HepG2 (cell line): ENCODE measurements around the gene C11orf24. TPM values are rescaled to one million over a fixed set of nuclear protein-coding genes. Genes with fewer than 3 reads are reported as not detected.

Experiments used
- CBFB ChIP-seq: sonication (generic); formaldehyde crosslinking; IDR thresholded peaks from 2 replicates; pipeline ENCODE4 v1.4.0; 2020; ENCODE audit warnings: missing genetic modification reagents
- HNRNPH1 ChIP-seq: fragments of 200-400 bp; formaldehyde crosslinking; optimal IDR thresholded peaks from 2 replicates; pipeline ENCODE3; 2017; ENCODE audit warnings: mild to moderate bottlenecking, low read depth, low read length
- IRX3 ChIP-seq: sonication (generic); formaldehyde crosslinking; IDR thresholded peaks from 2 replicates; pipeline ENCODE4 v1.8.1; 2023; ENCODE audit warnings: mild to moderate bottlenecking, low read depth, missing genetic modification reagents, borderline replicate concordance
- KDM2A ChIP-seq: sonication (generic); formaldehyde crosslinking; IDR thresholded peaks from 2 replicates; pipeline ENCODE4 v1.4.0; 2020; ENCODE audit warnings: low read depth, missing genetic modification reagents, borderline replicate concordance
- MIXL1 ChIP-seq: IDR thresholded peaks from 2 replicates; pipeline ENCODE4 v1.6.1; 2016
- NFRKB ChIP-seq: fragments of 450-650 bp; IDR thresholded peaks from 2 replicates; pipeline ENCODE4 v1.6.1; 2017
- POLR2G ChIP-seq: fragments of 200-400 bp; formaldehyde crosslinking; IDR thresholded peaks from 2 replicates; pipeline ENCODE4 v1.6.1; 2018; ENCODE audit warnings: mild to moderate bottlenecking, low read depth, low read length, moderate library complexity
- ZFX ChIP-seq: sonication (generic); formaldehyde crosslinking; IDR thresholded peaks from 2 replicates; pipeline ENCODE4 v1.4.0; 2020; ENCODE audit warnings: mild to moderate bottlenecking, low read depth, missing genetic modification reagents, moderate library complexity
- ZNF17 ChIP-seq: sonication (generic); formaldehyde crosslinking; IDR thresholded peaks from 2 replicates; pipeline ENCODE4 v1.5.0; 2020; ENCODE audit warnings: mild to moderate bottlenecking, missing genetic modification reagents
- ZNF30 ChIP-seq: sonication (generic); formaldehyde crosslinking; IDR thresholded peaks from 2 replicates; pipeline ENCODE4 v1.5.0; 2020; ENCODE audit warnings: mild to moderate bottlenecking, missing genetic modification reagents
- ZNF460 ChIP-seq: sonication (generic); formaldehyde crosslinking; IDR thresholded peaks from 2 replicates; pipeline ENCODE4 v1.5.1; 2020; ENCODE audit warnings: missing genetic modification reagents, mild to moderate bottlenecking, borderline replicate concordance
- ZNF562 ChIP-seq: sonication (generic); formaldehyde crosslinking; IDR thresholded peaks from 2 replicates; pipeline ENCODE4 v1.8.0; 2022; ENCODE audit warnings: missing genetic modification reagents, borderline replicate concordance
- ZNF644 ChIP-seq: IDR thresholded peaks from 2 replicates; pipeline ENCODE4 v1.6.1; 2016; ENCODE audit warnings: low read depth
- ZNF780A ChIP-seq: sonication (generic); formaldehyde crosslinking; IDR thresholded peaks from 2 replicates; pipeline ENCODE4 v1.8.0; 2022; ENCODE audit warnings: mild to moderate bottlenecking, missing genetic modification reagents, moderate library complexity
- ZNF788 ChIP-seq: sonication (generic); formaldehyde crosslinking; IDR thresholded peaks from 2 replicates; pipeline ENCODE4 v1.5.0; 2020; ENCODE audit warnings: mild to moderate bottlenecking, missing genetic modification reagents, borderline replicate concordance
- polyA plus RNA-seq, 8 experiments: library from polyadenylated mRNA; depleted of rRNA in 3 of 8; stranded (reverse) in 7 of 8; unstranded in 1 of 8; fragments of >200 nt; fragmentation: Illumina TruSeq in 4 of 8; extraction: Trizol in 4 of 8; gene quantifications; 2 replicates each; pipeline versions ENCODE4 v1.2.1 to v1.2.3, GENCODE V29; 2011 to 2016; ENCODE audit warnings: low read depth in 4 of 8, missing spikeins in 1 of 8, mixed read lengths in 1 of 8; ENCODE audit not compliant: insufficient read depth in 1 of 8
- total RNA-seq, 5 experiments: library from RNA; depleted of rRNA; stranded (reverse); fragments of >200 nt; fragmentation: Illumina TruSeq; extraction: Trizol; gene quantifications; 2 replicates each; pipeline ENCODE4 v1.2.3, GENCODE V29; 2016; ENCODE audit warnings: low read depth in 1 of 5
- TF ChIP-seq, protein P1 (sequence below): sonication (generic); formaldehyde crosslinking; IDR thresholded peaks from 2 replicates; pipeline ENCODE4 v1.5.0; 2020; ENCODE audit warnings: missing genetic modification reagents, mild to moderate bottlenecking, borderline replicate concordance
- TF ChIP-seq, protein P2 (sequence below): sonication (generic); formaldehyde crosslinking; IDR thresholded peaks from 2 replicates; pipeline ENCODE4 v1.5.1; 2020; ENCODE audit warnings: missing genetic modification reagents, mild to moderate bottlenecking, borderline replicate concordance
- TF ChIP-seq, protein P3 (sequence below), 2 experiments: sonication (generic) in 1 of 2; formaldehyde crosslinking in 1 of 2; IDR thresholded peaks; 2 replicates each; pipeline versions ENCODE4 v1.4.0 to v1.6.1; 2018 to 2020; ENCODE audit warnings: missing genetic modification reagents in 2 of 2, borderline replicate concordance in 1 of 2, low read depth in 1 of 2, mild to moderate bottlenecking in 1 of 2, missing biosample characterization in 1 of 2
- TF ChIP-seq, protein P4 (sequence below): sonication (generic); formaldehyde crosslinking; conservative IDR thresholded peaks from 2 replicates; pipeline ENCODE4 v1.4.0; 2020; ENCODE audit warnings: mild to moderate bottlenecking, missing genetic modification reagents, moderate library complexity

C11orf24 gene
- total and polyA plus RNA-seq, 2 of the 13 experiments (the other 11 are each of a cell fraction or from before 2014, with no cell fraction given) = 52.9 to 55.5 TPM

DNA sequence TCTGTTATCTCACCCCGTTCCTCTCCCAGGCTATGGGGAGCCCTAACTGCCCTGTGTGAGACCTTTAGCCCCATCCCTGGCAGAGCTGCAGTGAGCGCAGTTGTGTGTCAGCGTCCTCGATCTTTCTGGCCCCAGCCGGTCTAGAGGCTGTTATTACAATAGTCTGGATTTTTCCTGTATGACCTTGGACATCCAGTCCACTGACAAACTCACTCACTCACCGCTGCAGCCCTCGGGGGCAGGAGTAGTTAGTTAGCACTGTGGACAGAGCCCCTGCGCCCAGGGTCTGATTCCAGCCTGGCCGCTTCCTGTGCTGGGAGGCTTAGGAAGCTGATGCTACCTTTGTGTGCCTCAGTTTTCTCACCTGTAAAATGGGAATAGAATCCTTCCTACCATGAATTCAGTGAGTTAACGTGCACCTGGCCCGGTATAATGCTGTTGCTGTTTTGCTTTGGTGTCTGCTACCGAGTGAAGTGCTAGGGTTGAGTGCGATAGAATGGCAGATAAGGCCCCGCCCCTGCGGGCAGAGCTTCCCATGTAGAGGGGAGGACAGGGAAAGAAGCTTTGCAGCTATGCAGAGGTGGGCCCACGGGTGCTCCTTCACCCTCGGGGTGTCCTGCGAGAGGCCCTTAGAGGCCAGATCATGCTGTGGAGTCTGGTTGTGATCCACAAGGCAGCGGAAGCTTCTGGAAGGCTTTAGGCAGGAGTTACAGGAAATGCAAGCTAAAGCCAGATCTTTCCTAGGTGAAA is 43.6 kb upstream of the C11orf24 start (continued):
- TF ChIP-seq HNRNPH1 (no peak), ZNF460 (CRISPR knock-in tag) (no peak), CBFB (CRISPR knock-in tag) (0 out of 2 replicates have a peak, but pooled peaks have one; percentile 35), ZNF780A (0 out of 2 replicates have a peak, but pooled peaks have one; percentile 67), MIXL1 (CRISPR knock-in tag) (peak; percentile 89), ZNF562 (CRISPR knock-in tag) (no peak), ZNF644 (CRISPR knock-in tag) (peak; percentile 49; the same call in 1 of the 2 replicates), POLR2G (peak; percentile 87), NFRKB (no peak), KDM2A (peak; percentile 55; the same call in 1 of the 2 replicates), ZNF30 (CRISPR knock-in tag) (no peak), IRX3 (CRISPR knock-in tag) (no peak; the same call in 1 of the 2 replicates), ZNF788 (CRISPR knock-in tag) (peak; percentile 61; the same call in 1 of the 2 replicates), ZFX (CRISPR knock-in tag) (peak; percentile 71; the same call in 1 of the 2 replicates), ZNF17 (CRISPR knock-in tag) (no peak)
- TF ChIP-seq, protein P1, sequence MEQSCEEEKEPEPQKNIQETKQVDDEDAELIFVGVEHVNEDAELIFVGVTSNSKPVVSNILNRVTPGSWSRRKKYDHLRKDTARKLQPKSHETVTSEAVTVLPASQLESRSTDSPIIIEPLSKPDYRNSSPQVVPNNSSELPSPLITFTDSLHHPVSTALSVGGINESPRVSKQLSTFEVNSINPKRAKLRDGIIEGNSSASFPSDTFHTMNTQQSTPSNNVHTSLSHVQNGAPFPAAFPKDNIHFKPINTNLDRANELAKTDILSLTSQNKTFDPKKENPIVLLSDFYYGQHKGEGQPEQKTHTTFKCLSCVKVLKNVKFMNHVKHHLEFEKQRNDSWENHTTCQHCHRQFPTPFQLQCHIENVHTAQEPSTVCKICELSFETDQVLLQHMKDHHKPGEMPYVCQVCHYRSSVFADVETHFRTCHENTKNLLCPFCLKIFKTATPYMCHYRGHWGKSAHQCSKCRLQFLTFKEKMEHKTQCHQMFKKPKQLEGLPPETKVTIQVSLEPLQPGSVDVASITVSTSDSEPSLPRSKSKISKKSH = peak; percentile 72; the same call in 1 of the 2 replicates
- TF ChIP-seq, protein P2, sequence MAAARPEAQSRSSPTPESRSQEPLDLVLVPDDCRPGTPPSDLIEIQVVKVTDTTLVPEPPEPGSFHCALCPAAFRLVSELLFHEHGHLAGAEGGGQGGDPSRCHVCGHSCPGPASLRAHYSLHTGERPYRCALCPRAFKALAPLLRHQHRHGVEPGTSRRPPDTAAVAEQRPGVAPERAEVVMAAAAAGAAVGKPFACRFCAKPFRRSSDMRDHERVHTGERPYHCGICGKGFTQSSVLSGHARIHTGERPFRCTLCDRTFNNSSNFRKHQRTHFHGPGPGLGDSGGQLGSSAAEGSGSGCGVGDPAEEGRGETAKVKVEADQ (CRISPR knock-in tag) = peak; percentile 59; the same call in 1 of the 2 replicates
- TF ChIP-seq, protein P3, sequence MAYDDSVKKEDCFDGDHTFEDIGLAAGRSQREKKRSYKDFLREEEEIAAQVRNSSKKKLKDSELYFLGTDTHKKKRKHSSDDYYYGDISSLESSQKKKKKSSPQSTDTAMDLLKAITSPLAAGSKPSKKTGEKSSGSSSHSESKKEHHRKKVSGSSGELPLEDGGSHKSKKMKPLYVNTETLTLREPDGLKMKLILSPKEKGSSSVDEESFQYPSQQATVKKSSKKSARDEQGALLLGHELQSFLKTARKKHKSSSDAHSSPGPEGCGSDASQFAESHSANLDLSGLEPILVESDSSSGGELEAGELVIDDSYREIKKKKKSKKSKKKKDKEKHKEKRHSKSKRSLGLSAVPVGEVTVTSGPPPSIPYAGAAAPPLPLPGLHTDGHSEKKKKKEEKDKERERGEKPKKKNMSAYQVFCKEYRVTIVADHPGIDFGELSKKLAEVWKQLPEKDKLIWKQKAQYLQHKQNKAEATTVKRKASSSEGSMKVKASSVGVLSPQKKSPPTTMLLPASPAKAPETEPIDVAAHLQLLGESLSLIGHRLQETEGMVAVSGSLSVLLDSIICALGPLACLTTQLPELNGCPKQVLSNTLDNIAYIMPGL (CRISPR knock-in tag; IDR thresholded peaks at IDR 0.05; ENCODE audit: borderline replicate concordance in 1 of 2, low read depth in 1 of 2) = peak in 1 of 2 experiments; percentile 83; a peak in 2 of 4 replicates
- TF ChIP-seq, protein P4, sequence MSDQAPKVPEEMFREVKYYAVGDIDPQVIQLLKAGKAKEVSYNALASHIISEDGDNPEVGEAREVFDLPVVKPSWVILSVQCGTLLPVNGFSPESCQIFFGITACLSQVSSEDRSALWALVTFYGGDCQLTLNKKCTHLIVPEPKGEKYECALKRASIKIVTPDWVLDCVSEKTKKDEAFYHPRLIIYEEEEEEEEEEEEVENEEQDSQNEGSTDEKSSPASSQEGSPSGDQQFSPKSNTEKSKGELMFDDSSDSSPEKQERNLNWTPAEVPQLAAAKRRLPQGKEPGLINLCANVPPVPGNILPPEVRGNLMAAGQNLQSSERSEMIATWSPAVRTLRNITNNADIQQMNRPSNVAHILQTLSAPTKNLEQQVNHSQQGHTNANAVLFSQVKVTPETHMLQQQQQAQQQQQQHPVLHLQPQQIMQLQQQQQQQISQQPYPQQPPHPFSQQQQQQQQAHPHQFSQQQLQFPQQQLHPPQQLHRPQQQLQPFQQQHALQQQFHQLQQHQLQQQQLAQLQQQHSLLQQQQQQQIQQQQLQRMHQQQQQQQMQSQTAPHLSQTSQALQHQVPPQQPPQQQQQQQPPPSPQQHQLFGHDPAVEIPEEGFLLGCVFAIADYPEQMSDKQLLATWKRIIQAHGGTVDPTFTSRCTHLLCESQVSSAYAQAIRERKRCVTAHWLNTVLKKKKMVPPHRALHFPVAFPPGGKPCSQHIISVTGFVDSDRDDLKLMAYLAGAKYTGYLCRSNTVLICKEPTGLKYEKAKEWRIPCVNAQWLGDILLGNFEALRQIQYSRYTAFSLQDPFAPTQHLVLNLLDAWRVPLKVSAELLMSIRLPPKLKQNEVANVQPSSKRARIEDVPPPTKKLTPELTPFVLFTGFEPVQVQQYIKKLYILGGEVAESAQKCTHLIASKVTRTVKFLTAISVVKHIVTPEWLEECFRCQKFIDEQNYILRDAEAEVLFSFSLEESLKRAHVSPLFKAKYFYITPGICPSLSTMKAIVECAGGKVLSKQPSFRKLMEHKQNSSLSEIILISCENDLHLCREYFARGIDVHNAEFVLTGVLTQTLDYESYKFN (CRISPR knock-in tag) = peak; percentile 84
